GM12874 (cell line): ENCODE data around the gene HDAC7.
A peak's percentile ranks its signal among the peaks of the same experiment; 100 is the strongest.

Source experiments
- CTCF ChIP-seq: IDR thresholded peaks from 2 replicates; pipeline ENCODE4 v1.5.1; 2011; ENCODE audit warnings: low read depth, mild to moderate bottlenecking, control low read depth, low read length, moderate library complexity; ENCODE audit not compliant: insufficient read depth

The HDAC7 gene

GRCh38 chr12:47839214-47839876, 19.6 kb upstream of the HDAC7 start:
- TF ChIP-seq CTCF: no peak

- peak; percentile 33; the same call in 1 of the 2 replicates for TF ChIP-seq CTCF
These were observed 18.7 kb upstream of the HDAC7 start for GRCh38 chr12:47838286-47838931.

- peak; percentile 86 for TF ChIP-seq CTCF
These were observed 17.8 kb upstream of the HDAC7 start for GRCh38 chr12:47837190-47838171.

GRCh38 chr12:47835831-47836155, 16.1 kb upstream of the HDAC7 start:
- TF ChIP-seq CTCF: no peak

GRCh38 chr12:47835006-47835830, 15.5 kb upstream of the HDAC7 start:
- TF ChIP-seq CTCF: no peak

- no peak for TF ChIP-seq CTCF
These were observed 14.6 kb upstream of the HDAC7 start for GRCh38 chr12:47834199-47834903.
